Keratinocyte (primary cell): ENCODE results near the gene KRTAP10-8. TPM values are rescaled to one million over a fixed set of nuclear protein-coding genes. Genes with fewer than 3 reads are reported as not detected.

Experiments
- DNase-seq: peaks from one replicate; pipeline ENCODE4 v3.0.0-alpha.2; 2011; ENCODE audit warnings: low read depth, missing footprints, low spot score
- FAIRE-seq: peaks from 2 replicates; lab custom pipeline; 2011; peaks lifted over from hg19 to GRCh38; lab: Jason Lieb, UNC
- H2AFZ ChIP-seq: 2 replicates; pipeline ENCODE4 v1.6.0; 2012; ENCODE audit warnings: low read length, control low read depth, inconsistent platforms; ENCODE audit not compliant: control insufficient read depth
- H3K27ac ChIP-seq: 2 replicates; pipeline ENCODE4 v1.5.1; 2011; ENCODE audit warnings: low read length; ENCODE audit not compliant: control insufficient read depth, insufficient read depth
- H3K27me3 ChIP-seq: 3 replicates; pipeline ENCODE4 v1.6.0; 2011; ENCODE audit warnings: low read length; ENCODE audit not compliant: control insufficient read depth, insufficient read depth; ENCODE audit errors: extremely low read depth
- H3K36me3 ChIP-seq, 2 experiments: 2 replicates in 1 of 2; 3 replicates in 1 of 2; pipeline ENCODE4 v1.5.1; 2011; ENCODE audit warnings: low read length in 2 of 2, mild to moderate bottlenecking in 1 of 2; ENCODE audit not compliant: control insufficient read depth in 2 of 2, insufficient read depth in 2 of 2; ENCODE audit errors: extremely low read depth in 1 of 2
- H3K4me1 ChIP-seq: 3 replicates; pipeline ENCODE4 v1.5.1; 2011; ENCODE audit warnings: low read length; ENCODE audit not compliant: control insufficient read depth, insufficient read depth; ENCODE audit errors: extremely low read depth
- H3K4me2 ChIP-seq: 3 replicates; pipeline ENCODE4 v1.6.0; 2011; ENCODE audit warnings: low read depth, low read length; ENCODE audit not compliant: control insufficient read depth, insufficient read depth; ENCODE audit errors: extremely low read depth
- H3K4me3 ChIP-seq, 3 experiments: fragments of 200-600 bp in 1 of 3; sonication (generic) in 1 of 3; 2 replicates in 2 of 3; 3 replicates in 1 of 3; pipeline ENCODE4 v1.5.1; 2011 to 2016; ENCODE audit warnings: low read length in 3 of 3, mild to moderate bottlenecking in 3 of 3, control low read depth in 2 of 3, inconsistent platforms in 1 of 3, low read depth in 1 of 3, mixed read lengths in 1 of 3, mixed run types in 1 of 3, moderate library complexity in 1 of 3; ENCODE audit not compliant: control insufficient read depth in 2 of 3, insufficient read depth in 2 of 3; ENCODE audit errors: extremely low read depth in 1 of 3
- H3K79me2 ChIP-seq: 2 replicates; pipeline ENCODE4 v1.6.0; 2012; ENCODE audit warnings: low read length; ENCODE audit not compliant: control insufficient read depth, insufficient read depth
- H3K9ac ChIP-seq: 3 replicates; pipeline ENCODE4 v1.6.0; 2011; ENCODE audit warnings: low read length; ENCODE audit not compliant: control insufficient read depth, insufficient read depth; ENCODE audit errors: extremely low read depth
- H3K9me1 ChIP-seq: 3 replicates; pipeline ENCODE4 v1.6.0; 2011; ENCODE audit warnings: low read length; ENCODE audit not compliant: control insufficient read depth, insufficient read depth; ENCODE audit errors: extremely low read depth
- H3K9me3 ChIP-seq: 2 replicates; pipeline ENCODE4 v1.5.1; 2012; ENCODE audit warnings: low read depth, low read length; ENCODE audit not compliant: control insufficient read depth
- H4K20me1 ChIP-seq: 3 replicates; pipeline ENCODE4 v1.6.0; 2011; ENCODE audit warnings: low read length; ENCODE audit not compliant: control insufficient read depth, insufficient read depth; ENCODE audit errors: extremely low read depth
- EZH2 ChIP-seq: IDR thresholded peaks from one replicate; pipeline ENCODE4 v1.6.1; 2012; ENCODE audit warnings: inconsistent platforms, mild to moderate bottlenecking, low read length, moderate library complexity
- dilution Hi-C: fragments of 300-500 bp; cut with MboI; formaldehyde crosslinking; loops from one replicate; pipeline ENCODE4 v1.7.0; 2020; ENCODE audit warnings: low sequenced_read_pairs; ENCODE audit not compliant: extremely low pct_ligation_motif_present
- polyA plus RNA-seq, 5 experiments: library from polyadenylated mRNA; depleted of rRNA in 3 of 5; stranded (reverse) in 3 of 5; stranded (forward) in 1 of 5; unstranded in 1 of 5; fragments of >200 nt; gene quantifications; 1 replicate in 1 of 5; 2 replicates in 3 of 5; 3 replicates in 1 of 5; pipeline versions ENCODE4 v1.2.1 to v1.2.3, GENCODE V29; 2011 to 2012; ENCODE audit warnings: missing spikeins in 2 of 5, low read depth in 1 of 5, low replicate concordance in 1 of 5
- TF ChIP-seq, protein P1 (sequence below), 3 experiments: IDR thresholded peaks in 1 of 3; conservative IDR thresholded peaks in 1 of 3; optimal IDR thresholded peaks in 1 of 3; 2 replicates in 2 of 3; 3 replicates in 1 of 3; pipeline versions ENCODE3 to v1.5.1; 2011; ENCODE audit warnings: low read length in 3 of 3, mild to moderate bottlenecking in 3 of 3, moderate library complexity in 2 of 3, control low read depth in 1 of 3, inconsistent platforms in 1 of 3; ENCODE audit not compliant: insufficient read depth in 2 of 3; ENCODE audit errors: extremely low read depth in 1 of 3

KRTAP10-8 gene
- polyA plus RNA-seq, 1 donor (not counting 4 experiments of a cell fraction or from before 2014, with no cell fraction given) = not detected

DNA sequence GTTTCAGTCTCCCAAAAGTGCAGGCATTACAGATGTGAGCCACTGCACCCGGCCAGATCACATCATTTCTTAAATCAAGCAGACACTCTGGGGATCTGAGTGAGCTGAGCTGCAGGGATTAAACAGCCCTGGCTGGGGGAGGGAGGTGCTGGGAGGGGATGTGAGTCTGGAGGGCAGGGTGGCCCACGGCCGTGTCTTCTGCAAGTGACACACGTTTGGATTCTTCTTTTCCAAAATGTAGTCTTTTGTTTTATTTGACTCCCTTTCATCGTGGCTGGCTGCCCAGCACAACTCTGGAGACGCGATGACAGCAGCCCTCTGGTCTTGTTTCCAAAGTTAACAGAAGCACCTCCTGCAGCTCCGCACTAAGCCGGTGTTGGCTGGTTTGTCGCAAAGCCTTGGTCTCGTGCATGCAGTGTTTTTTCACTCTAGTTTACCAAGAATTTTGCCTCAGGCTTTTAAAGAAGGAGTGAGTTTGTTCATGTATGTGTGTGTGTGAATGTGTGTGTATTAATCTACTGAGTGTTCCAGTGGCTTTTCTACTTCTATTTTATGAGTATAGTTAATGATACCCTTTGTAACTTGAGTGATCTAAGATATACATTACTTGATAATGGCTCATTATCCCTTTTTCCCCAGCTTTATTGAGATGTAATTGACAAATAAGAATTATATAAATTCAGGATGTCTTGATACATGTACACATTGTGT is 28.6 kb upstream of the KRTAP10-8 start:
- no peak overlapping the region for H2AFZ ChIP-seq
- no peaks in the 10 kb centered on the region for H3K79me2 ChIP-seq
- H4K20me1 ChIP-seq = no peaks in the 10 kb centered on the region
- dilution Hi-C loops = no loop called here
- peaks cover 11% of the 10 kb centered on the region for H3K9me3 ChIP-seq
- H3K9ac ChIP-seq = no peak overlapping the region
- no peaks in the 10 kb centered on the region for H3K36me3 ChIP-seq
- no peaks in the 10 kb centered on the region for H3K27me3 ChIP-seq
- H3K4me1 ChIP-seq = no peaks in the 10 kb centered on the region
- FAIRE-seq = no peak
- no peak for DNase-seq
- H3K4me2 ChIP-seq = no peak overlapping the region
- no peak overlapping the region for H3K27ac ChIP-seq
- TF ChIP-seq EZH2 = no peak
- TF ChIP-seq, protein P1, sequence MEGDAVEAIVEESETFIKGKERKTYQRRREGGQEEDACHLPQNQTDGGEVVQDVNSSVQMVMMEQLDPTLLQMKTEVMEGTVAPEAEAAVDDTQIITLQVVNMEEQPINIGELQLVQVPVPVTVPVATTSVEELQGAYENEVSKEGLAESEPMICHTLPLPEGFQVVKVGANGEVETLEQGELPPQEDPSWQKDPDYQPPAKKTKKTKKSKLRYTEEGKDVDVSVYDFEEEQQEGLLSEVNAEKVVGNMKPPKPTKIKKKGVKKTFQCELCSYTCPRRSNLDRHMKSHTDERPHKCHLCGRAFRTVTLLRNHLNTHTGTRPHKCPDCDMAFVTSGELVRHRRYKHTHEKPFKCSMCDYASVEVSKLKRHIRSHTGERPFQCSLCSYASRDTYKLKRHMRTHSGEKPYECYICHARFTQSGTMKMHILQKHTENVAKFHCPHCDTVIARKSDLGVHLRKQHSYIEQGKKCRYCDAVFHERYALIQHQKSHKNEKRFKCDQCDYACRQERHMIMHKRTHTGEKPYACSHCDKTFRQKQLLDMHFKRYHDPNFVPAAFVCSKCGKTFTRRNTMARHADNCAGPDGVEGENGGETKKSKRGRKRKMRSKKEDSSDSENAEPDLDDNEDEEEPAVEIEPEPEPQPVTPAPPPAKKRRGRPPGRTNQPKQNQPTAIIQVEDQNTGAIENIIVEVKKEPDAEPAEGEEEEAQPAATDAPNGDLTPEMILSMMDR (optimal IDR thresholded peaks at IDR 0.05 in 1 of 3, IDR thresholded peaks at IDR 0.05 in 1 of 3, conservative IDR thresholded peaks at IDR 0.05 in 1 of 3; ENCODE audit: extremely low read depth in 1 of 3, insufficient read depth in 2 of 3, low read length in 3 of 3) = no peak
- no peaks in the 10 kb centered on the region for H3K9me1 ChIP-seq
- no peak overlapping the region for H3K4me3 ChIP-seq

GRCh38 chr21:44583800-44584147 is 28.1 kb upstream of the KRTAP10-8 start:
- FAIRE-seq (no peak), DNase-seq (no peak)

GRCh38 chr21:44585892-44586291 is 26.0 kb upstream of the KRTAP10-8 start:
- Histone ChIP-seq H3K27ac (no peak overlapping the region), H3K27me3 (no peaks in the 10 kb centered on the region), H2AFZ (no peak overlapping the region), H3K4me3 (no peak overlapping the region), H3K4me1 (no peaks in the 10 kb centered on the region), H3K36me3 (no peaks in the 10 kb centered on the region), H3K9me1 (no peaks in the 10 kb centered on the region), H3K9me3 (peaks cover 6% of the 10 kb centered on the region), H4K20me1 (no peaks in the 10 kb centered on the region), H3K4me2 (no peak overlapping the region), H3K9ac (no peak overlapping the region), H3K79me2 (no peaks in the 10 kb centered on the region)
- TF ChIP-seq EZH2 = no peak
- TF ChIP-seq, protein P1 (optimal IDR thresholded peaks at IDR 0.05 in 1 of 3, IDR thresholded peaks at IDR 0.05 in 1 of 3, conservative IDR thresholded peaks at IDR 0.05 in 1 of 3; ENCODE audit: extremely low read depth in 1 of 3, insufficient read depth in 2 of 3, low read length in 3 of 3) = no peak
- FAIRE-seq (no peak), DNase-seq (no peak)
- dilution Hi-C loops = no loop called here

More at GRCh38 chr21:44583800-44584147, 28.1 kb upstream of the KRTAP10-8 start:
- no peaks in the 10 kb centered on the region for H3K9me1 ChIP-seq
- no peaks in the 10 kb centered on the region for H4K20me1 ChIP-seq
- no peak overlapping the region for H3K27ac ChIP-seq
- H3K36me3 ChIP-seq = no peaks in the 10 kb centered on the region
- no peak overlapping the region for H3K4me2 ChIP-seq
- TF ChIP-seq EZH2 = no peak
- no peaks in the 10 kb centered on the region for H3K79me2 ChIP-seq
- dilution Hi-C loops = no loop called here
- H3K4me3 ChIP-seq = no peak overlapping the region
- H3K9ac ChIP-seq = no peak overlapping the region
- H2AFZ ChIP-seq = no peak overlapping the region
- no peaks in the 10 kb centered on the region for H3K27me3 ChIP-seq
- no peaks in the 10 kb centered on the region for H3K4me1 ChIP-seq
- peaks cover 11% of the 10 kb centered on the region for H3K9me3 ChIP-seq
